Lower lobe of right lung (tissue), 2 donors: Measurements from ENCODE around the gene DALRD3. TPM values are rescaled to one million over a fixed set of nuclear protein-coding genes. Genes with fewer than 3 reads are reported as not detected.

Source experiments
- ATAC-seq, 2 donors: fragments of 200-7000 bp; cut with Tn5 transposase; one replicate each; pipeline ENCODE4 v1.9.1; 2020 to 2022; ENCODE audit warnings: mild to moderate bottlenecking in 2 of 2, moderate library complexity in 2 of 2
- DNase-seq: peaks from one replicate; pipeline ENCODE4 v3.0.0-alpha.2; 2020
- H3K27ac ChIP-seq: fragments of 200-600 bp; one replicate; pipeline ENCODE4 v1.8.0; 2022
- H3K27me3 ChIP-seq: fragments of 200-600 bp; one replicate; pipeline ENCODE4 v1.8.0; 2022; ENCODE audit warnings: low read depth
- H3K36me3 ChIP-seq: fragments of 200-600 bp; one replicate; pipeline ENCODE4 v1.8.0; 2022; ENCODE audit warnings: mild to moderate bottlenecking
- H3K4me1 ChIP-seq: fragments of 200-600 bp; one replicate; pipeline ENCODE4 v1.8.0; 2022
- H3K4me3 ChIP-seq: fragments of 200-600 bp; one replicate; pipeline ENCODE4 v1.8.0; 2022; ENCODE audit warnings: mild to moderate bottlenecking
- H3K9me3 ChIP-seq: fragments of 200-600 bp; one replicate; pipeline ENCODE4 v1.8.0; 2022
- CTCF ChIP-seq: fragments of 200-600 bp; IDR thresholded peaks from one replicate; pipeline ENCODE4 v1.8.0; 2022; ENCODE audit warnings: antibody characterized with exemption, mild to moderate bottlenecking
- intact Hi-C: fragments of 100-400 bp; cut with DNase I; formaldehyde crosslinking; loops from one replicate; pipeline ENCODE4 v1.11.0; 2022
- total RNA-seq: library from RNA; stranded (reverse); fragmentation: NEBNext Ultra II Directional; extraction: Animal tissue kit (Norgen Biotek cat#: 25700); gene quantifications from one replicate; pipeline ENCODE4 v1.2.1, GENCODE V29; 2021
- donor health status: DM: no; HTN: yes; CAD: no; lungs with severe emphysema.

DALRD3 gene
- total RNA-seq, 1 donor from 2014 or later = 28.1 TPM

- Histone ChIP-seq H3K27ac (no peak overlapping the region), H3K27me3 (no peaks in the 10 kb centered on the region), H3K36me3 (peaks cover 51% of the 10 kb centered on the region), H3K4me1 (peaks cover 34% of the 10 kb centered on the region), H3K4me3 (no peak overlapping the region), H3K9me3 (no peaks in the 10 kb centered on the region)
- no peak for ATAC-seq
- intact Hi-C loops = no loop called here
- no peak for DNase-seq
- no peak for TF ChIP-seq CTCF
Observed at GRCh38 chr3:49016414-49017228, 1.8 kb downstream of the DALRD3 start.

GRCh38 chr3:49015765-49016164, 2.6 kb downstream of the DALRD3 start:
- intact Hi-C loops = no loop called here
- Histone ChIP-seq H3K4me3 (no peak overlapping the region), H3K27me3 (no peaks in the 10 kb centered on the region), H3K4me1 (peaks cover 34% of the 10 kb centered on the region), H3K27ac (no peak overlapping the region), H3K36me3 (peaks cover 57% of the 10 kb centered on the region), H3K9me3 (no peaks in the 10 kb centered on the region)
- DNase-seq (no peak), ATAC-seq (no peak)
- no peak for TF ChIP-seq CTCF

- ATAC-seq (no peak), DNase-seq (no peak)
- H3K27ac ChIP-seq = no peak overlapping the region
- peaks cover 29% of the 10 kb centered on the region for H3K4me1 ChIP-seq
- TF ChIP-seq CTCF = no peak
- no peaks in the 10 kb centered on the region for H3K27me3 ChIP-seq
- no peak overlapping the region for H3K4me3 ChIP-seq
- intact Hi-C loops = no loop called here
- no peaks in the 10 kb centered on the region for H3K9me3 ChIP-seq
- peaks cover 57% of the 10 kb centered on the region for H3K36me3 ChIP-seq
Observed at GRCh38 chr3:49015072-49015471, 3.3 kb downstream of the DALRD3 start.

GRCh38 chr3:49013738-49014660, 4.4 kb downstream of the DALRD3 start:
- Histone ChIP-seq H3K27ac (no peak overlapping the region), H3K4me3 (no peak overlapping the region), H3K4me1 (peaks cover 18% of the 10 kb centered on the region), H3K9me3 (no peaks in the 10 kb centered on the region), H3K36me3 (peaks cover 57% of the 10 kb centered on the region), H3K27me3 (no peaks in the 10 kb centered on the region)
- intact Hi-C loops = no loop called here
- DNase-seq (no peak), ATAC-seq (no peak)
- TF ChIP-seq CTCF = peak; percentile 49

GRCh38 chr3:49013113-49013737, 5.2 kb downstream of the DALRD3 start:
- DNase-seq = no peak
- intact Hi-C loops = no loop called here
- H3K27ac ChIP-seq = no peak overlapping the region
- no peak for ATAC-seq
- no peak overlapping the region for H3K4me3 ChIP-seq
- H3K27me3 ChIP-seq = no peaks in the 10 kb centered on the region
- H3K9me3 ChIP-seq = no peaks in the 10 kb centered on the region
- H3K36me3 ChIP-seq = peaks cover 57% of the 10 kb centered on the region
- H3K4me1 ChIP-seq = peaks cover 20% of the 10 kb centered on the region
- no peak for TF ChIP-seq CTCF
